HG02870 (cell line): ENCODE measurements around the gene RNASE8.

Experiments used
- ATAC-seq: cut with Tn5 transposase; IDR thresholded peaks from one replicate; pipeline ENCODE4 v1.9.1; 2021; ENCODE audit warnings: mild to moderate bottlenecking, moderate library complexity; ENCODE audit not compliant: unreplicated experiment

The RNASE8 gene

GRCh38 chr14:21090194-21090939 lies 32.7 kb downstream of the RNASE8 start:
- no peak for ATAC-seq

GRCh38 chr14:21090940-21091663 lies 33.5 kb downstream of the RNASE8 start:
- ATAC-seq: no peak

DNA sequence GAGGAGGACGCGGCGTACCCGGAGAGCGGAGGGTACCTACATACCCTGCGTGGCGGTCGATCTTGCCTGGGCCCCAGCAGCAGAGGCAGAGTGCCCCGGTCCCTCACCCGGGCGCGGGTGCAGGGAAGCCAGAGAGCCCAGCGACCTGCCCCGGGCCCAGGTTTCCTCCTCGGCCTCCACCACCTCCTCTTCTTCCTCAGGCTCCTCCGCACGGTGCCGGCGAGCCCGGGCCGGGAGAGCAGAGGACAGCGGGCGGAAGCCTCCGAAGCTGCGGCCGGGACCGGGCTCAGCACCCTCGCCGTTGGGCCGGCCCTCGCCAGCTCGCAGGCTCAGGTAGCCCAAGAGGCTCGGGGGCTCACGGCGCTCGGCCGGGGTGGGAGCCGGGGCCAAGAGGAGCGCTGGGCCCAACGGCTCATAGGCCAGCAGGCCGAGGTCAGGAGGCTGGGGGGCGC lies 34.2 kb downstream of the RNASE8 start:
- no peak for ATAC-seq

- peak; percentile 80 for ATAC-seq
These were observed 34.8 kb downstream of the RNASE8 start for GRCh38 chr14:21092273-21093011.

GRCh38 chr14:21093018-21093417 lies 35.4 kb downstream of the RNASE8 start:
- no peak for ATAC-seq

DNA sequence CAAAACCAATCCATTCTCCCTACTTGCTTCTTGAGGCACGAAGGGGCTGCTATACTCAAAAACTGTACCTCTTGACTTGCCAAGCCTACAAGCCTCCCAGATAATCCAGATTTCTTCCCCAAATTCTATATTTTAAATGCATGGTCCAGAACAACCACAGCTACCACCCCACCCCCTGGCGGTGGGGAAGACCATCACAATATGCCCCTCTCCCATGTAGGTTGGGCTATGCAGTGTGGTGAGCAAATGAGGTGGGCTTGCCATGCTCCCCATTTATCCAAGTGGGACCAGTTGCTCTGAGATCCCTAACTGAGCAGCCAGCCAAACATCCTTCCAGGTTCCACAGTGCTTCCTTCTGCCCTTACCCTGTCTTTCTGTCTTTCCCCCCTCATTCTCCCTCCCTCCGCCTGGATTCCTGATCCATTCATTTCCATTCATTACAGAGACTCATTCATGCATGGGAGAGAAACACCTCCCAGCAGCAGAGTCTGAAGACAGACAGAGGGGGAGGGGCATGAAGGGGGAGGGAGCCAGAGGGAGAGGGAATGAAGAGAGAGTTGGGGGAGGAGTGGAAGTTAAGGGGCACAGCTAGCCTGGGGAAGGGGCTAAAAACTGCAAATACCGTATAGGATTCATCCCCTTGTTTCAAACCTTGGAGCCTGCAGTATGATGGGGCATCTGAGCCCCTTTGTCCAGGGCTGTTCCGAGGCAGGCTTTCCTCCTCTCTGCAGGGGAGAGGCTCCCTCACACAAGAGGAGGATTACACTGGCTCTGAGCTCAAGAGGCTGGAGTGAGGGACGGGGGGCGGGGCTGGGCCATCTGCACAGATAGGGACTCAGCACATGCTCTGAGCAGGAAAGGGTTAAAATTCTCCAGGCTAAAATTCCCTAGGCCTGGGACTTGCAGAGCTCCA lies 36.4 kb downstream of the RNASE8 start:
- ATAC-seq: no peak

DNA sequence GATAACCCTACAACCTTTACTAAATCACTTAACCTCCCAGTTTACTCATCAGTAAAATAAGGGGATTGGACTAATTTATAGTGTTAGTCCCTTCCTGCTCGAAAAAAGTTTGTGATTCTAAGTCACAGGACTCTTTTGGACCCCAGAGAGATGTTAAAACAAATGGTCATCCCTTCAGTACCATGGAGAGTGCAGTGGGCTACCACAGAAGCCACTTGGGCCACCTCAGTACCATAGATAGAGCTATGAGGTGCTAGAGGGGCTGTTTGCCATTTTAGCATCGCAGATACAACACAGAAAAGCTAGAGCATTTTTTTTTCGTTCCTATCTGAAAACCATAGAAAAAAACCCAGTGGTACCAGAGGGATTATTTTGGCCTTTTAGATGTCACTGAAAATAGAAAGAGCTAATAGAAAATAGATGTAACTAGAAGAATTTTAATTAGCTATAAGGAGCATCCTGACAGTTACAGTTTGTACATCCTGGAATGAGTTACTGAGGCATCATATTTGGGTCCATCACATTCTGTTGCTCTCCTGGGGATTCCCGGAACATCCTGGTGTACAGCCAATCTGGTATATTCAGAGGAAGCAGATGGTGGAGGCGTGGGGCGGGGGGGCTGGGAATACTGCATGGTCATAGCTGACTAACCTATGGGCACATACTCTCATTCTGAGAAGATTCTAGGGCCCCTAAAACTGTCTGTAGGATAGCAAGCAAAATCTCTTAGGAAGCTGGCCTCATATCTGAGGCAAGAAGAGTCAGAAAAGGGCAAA lies 38.0 kb downstream of the RNASE8 start:
- no peak for ATAC-seq

DNA sequence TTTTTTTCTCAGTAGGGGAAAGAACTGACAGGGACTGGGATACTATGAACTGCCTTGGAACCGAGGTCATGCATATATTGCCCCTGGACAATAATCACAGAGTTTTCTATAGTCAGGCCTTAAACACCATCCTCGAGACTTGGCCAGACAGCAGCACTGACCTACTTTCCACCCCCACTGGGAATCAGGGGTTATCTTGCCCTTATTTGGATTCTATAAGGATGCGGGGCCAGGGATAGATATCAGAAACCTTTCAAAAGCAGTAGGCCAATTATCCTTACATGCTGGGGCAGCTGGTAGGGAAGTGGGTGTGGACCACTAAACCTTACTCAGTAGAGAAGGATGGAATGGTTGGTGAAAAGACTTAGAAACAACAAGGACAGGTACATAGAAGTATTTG lies 38.8 kb downstream of the RNASE8 start:
- no peak for ATAC-seq

- ATAC-seq: no peak
These were observed 39.5 kb downstream of the RNASE8 start for GRCh38 chr14:21096978-21097635.

DNA sequence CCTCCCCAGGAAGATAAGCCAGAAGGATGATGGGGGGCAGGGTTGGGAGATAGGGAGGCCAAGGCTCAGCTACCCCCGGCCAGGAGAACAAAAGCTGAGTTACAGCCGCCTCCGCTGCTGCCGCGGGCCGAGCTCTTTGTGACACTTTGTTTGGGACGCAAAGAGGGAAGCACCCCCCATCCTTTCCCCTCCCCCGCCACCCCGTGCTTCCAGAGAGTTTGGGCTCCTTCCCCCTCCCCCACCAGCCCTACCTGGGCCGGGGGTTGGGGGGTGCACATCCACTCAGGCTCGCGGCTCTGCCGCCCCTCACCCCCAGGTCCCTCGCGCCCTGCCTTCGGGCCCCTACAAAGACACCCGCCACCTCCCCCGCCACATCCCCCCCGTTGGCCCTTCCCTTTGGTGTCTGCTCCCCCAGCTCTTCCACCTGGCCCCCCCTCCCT lies 40.0 kb downstream of the RNASE8 start:
- no peak for ATAC-seq

GRCh38 chr14:21098076-21098891 lies 40.7 kb downstream of the RNASE8 start, which contains the start of gene ZNF219:
TSS of gene ZNF219 (minus strand) at chr14:21098655. CDS start at chr14:21093591, 5,064 bp downstream.
- ATAC-seq: no peak

GRCh38 chr14:21098892-21099595 lies 41.4 kb downstream of the RNASE8 start:
- ATAC-seq: no peak

DNA sequence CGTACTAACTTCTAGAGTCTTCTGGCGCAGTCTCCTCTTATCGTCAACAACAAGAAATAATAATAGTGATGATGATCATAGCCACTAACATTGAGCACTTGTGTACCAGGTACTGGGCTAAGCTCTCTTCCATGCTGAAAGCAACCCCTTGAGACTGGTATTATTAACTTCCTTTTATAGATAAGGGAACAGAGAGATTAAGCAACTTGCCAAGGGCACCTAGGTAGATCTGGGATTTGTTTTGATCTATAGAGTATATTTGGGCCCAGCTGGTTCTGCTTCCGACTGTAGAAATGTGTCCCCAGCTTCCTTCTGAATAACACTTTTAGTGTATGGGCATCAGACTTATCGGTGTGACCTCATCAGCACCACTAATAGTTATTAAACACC lies 42.0 kb downstream of the RNASE8 start:
- ATAC-seq: no peak

- ATAC-seq: no peak
These were observed 43.3 kb downstream of the RNASE8 start, which contains the start of gene TMEM253 for GRCh38 chr14:21100931-21101330. TSS of gene TMEM253 (plus strand) at chr14:21101066. CDS start at chr14:21101344, 278 bp downstream.

GRCh38 chr14:21101802-21102413 lies 44.3 kb downstream of the RNASE8 start:
- no peak for ATAC-seq

DNA sequence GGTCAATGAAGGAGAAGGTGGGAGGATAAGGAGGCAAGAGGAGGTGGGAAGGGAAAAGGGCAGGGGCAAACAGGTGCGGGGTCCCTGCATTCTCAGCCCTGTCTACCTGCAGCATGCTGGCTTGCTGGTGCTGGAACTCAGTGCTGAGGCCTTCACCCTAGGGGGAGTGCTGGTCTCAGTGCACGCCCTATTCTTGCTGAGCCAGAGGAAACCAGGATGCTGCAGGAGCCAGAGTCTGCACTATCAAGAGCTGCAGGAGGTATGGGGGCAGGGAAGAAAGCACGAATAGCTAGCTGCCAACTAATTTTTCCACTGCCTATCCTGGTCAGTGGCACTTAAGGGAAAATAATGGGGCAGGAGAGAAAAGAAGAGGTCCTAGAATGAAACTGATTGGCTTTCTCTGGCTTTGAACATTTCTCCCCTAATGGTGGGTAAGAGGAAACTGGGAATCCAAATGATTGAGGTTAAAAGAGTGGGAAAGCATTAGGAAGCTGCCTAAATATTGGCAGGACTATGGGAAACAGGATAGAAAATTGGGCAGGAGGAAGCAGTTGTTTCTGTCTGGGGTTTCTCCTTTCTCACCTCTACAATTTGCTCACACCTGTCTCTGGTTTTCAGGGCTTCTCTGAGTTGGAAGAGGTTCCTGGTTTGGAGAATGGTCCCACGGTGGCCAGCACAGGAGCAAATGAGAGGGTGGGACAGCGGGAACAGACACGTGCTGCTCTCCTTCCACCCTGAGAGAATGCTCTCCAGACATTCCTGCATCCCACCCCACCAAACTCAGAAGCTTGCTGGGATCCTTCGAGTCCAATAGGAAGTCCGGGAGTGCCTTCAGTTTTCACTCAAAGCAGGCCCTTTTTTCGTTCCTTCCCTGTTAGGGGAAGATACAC lies 45.1 kb downstream of the RNASE8 start:
- ATAC-seq: no peak
